GM10847 (cell line): ENCODE results near the gene ASB6.

Experiments
- POLR2A ChIP-seq: IDR thresholded peaks from 2 replicates; pipeline ENCODE4 v1.6.1; 2011; ENCODE audit not compliant: insufficient read length; ENCODE audit errors: extremely low read depth

The ASB6 gene

DNA sequence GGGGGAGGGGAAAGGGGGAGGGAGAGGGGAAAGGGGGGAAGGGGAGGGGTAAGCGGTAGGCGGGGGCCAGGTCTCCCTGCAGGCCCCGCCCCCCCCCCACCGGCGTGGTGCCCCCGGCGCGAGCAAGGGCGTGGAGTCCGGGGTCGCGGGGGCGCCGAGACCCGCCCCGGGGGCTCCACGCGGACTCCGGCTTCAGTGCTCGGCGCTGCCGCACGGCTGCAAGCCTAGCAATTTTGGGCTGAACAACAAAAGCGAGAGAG lies 31.8 kb downstream of the ASB6 start:
- TF ChIP-seq POLR2A = no peak

DNA sequence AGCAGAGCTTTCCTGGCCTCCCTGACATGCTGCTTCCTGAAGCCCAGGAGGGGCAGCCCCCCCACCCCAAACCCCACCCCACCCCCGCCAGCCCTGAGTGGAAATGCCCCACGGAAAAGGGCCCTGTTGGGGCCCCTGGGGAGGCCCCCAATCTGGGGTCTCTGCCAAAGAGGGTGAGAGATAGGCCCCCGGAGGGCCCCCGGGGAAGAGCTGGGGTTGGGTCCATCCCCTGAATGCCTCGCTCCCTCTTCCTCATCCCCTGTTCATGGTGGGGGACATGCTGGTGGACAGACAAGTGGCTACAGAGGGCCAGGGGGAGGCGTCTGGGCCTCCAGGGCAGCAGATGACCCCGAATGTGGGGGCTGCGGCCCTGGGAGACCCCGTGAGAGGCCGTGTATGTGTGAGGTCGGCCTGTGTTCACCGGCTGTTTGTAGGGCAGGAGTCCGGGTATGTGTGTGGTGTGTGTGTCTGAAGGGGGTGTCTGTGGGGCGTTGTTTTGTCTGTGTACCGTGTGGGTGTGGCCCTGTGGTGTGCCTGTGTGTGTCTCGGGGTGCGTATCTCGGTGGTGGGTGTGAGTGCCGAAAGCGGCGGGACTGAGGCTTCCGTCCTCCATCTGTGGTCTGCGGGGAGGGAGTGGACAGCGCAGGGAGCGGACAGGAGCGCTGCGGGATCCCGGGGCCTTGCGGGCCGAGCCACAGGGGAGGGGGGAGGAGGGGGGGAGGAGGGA lies 32.3 kb downstream of the ASB6 start:
- TF ChIP-seq POLR2A = no peak

DNA sequence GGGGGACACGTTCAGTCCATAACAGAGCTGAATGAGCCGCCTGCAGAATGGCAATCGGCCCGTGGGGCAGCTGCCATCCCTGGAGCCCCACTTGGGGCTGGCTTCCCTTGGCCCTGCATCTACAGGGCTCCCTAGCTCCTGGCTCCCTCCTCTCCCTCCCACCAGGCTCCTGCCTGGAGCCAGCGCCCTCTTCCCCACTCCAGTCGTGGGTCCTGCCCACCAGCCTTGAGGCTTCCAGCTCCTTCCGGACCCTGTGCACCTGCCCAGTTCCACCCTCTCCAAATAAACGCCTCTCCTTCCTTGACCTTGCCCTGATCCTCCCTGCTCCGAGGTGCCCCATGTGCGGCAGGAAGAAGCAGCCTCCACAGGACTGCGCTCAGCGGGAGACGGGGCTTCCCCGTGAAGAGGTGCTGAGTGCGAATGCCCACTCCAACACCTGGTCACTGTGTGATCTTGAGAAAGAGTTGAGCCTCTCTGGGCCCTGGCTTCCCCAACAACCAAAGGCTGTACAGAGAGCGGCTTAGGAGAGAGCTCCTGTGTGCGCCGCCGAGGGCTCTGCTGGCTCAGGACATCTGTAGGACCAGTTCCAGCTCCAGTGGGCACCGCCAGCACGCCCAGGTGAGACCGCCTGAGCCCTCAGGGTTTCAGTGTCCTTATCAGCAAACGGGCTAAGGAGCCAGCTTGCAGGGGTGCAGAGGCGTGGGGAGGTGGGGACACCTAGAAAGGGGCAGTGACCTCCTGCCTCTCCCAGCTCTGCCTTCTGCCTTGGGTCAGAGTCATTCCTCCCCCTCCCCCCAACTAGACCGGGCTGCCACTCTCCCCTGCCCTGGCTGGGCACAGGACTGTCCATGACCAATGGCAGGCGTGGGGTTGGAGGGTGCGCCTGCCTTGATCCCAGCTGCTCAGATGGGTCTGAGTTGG lies 33.1 kb downstream of the ASB6 start:
- TF ChIP-seq POLR2A = no peak

DNA sequence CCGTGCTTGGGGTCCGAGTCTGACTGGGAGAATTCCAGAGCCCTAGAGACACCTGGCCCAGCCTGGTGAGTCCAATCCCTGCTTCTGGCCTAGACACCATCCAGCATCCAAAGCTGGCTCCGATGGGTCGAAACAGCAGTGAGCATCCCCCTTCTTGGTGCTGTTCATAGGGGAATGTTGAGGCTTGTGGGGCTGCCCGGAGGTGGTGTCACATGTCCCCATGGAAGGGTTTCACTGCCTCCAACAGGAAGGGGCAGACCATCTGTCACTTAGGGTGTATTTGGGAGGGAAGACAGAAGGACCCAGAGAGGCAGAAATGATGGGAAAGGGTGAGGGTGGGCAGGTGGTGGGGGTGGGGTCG lies 34.9 kb downstream of the ASB6 start:
- TF ChIP-seq POLR2A = no peak

DNA sequence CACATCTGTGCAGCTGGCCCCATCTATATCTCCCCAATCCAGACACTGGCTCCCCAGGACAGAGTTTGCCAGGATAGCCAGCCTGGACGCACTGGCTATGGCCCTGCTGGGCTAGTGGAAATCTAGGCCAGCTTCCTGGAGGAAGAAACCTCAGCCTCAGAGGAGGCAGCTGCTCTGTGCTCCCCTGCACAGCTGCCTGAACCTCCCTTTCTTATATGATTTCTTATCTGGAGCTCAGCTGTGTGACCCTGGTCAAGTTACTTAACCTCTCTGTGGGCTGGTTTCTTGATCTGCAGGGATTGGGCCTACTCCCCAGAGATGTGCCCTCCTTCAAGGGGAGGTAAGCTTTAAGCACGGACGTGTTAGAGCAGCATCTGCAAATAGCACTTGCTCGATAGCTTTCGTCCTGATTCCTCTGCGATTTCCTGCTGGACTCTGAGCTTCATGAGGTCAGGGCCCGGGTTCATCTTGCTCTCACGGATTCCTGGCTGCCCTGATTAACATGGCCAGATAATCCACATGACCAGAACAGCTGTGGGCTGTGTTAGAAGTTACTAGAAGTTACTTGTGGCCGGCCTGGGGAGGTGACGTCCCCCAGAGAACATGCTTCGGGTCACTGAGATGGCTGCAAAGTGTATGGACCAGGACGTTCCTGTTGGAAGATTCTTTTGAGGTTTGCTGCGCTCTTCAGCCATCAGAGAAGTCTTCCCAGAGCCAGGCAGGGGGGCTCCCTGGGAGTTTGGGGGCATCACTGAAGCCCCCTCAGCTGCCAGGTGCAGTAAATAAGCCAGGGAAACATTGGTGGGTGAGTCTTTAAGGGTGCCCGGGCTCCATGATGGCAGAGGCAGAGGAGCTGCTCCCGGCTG lies 35.6 kb downstream of the ASB6 start:
- no peak for TF ChIP-seq POLR2A

DNA sequence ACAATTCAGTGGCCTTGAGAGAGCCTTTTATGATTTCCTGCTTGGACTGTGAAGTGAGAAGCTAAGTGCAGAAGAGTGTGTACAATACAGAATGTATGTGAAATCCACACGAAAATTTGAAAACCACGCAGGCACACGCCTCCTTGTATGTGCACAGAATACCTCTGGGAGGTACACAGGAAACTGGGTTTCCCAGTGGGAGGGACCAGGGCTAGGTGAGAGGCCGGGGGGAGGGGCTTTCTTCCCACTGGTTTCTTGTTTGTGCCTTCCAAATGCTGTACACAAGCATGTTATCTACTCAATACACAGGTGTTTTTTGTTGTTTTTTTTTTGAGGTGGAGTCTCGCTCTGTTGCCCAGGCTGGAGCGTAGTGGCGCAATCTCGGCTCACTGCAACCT lies 37.2 kb downstream of the ASB6 start:
- no peak for TF ChIP-seq POLR2A

DNA sequence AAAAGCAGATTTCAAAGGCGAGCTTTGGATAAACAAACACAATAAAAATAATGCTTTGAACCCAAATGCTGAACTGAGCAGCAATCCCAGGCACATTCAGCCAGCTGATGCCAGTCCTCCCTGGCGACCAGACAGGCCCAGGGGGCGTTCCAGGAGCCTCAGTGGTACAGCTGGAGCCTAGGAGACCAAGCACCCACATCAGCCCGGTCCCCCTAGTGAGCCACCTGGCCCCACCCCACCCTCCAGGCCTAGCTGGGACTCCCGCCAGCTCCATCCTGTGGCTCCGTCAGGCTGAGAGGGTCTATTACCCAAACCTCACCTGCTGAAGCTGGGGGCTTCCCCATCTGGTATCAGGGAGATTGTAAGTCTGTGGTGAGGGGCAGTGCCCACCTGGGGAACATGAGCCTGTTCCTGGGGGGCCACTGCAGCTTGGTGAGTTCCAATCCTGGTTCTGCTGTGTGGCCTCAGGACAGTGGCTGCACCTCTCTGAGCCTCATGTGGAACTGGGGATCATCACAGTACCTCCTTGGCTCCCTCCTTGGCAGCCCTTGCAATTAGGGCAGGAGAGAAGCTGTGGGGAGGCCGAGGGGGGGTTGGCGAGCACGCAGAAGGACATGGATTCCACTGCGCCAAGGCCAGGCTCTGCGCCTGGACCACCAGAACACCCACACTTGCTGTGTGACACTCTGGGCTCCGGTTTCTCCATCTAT lies 37.7 kb downstream of the ASB6 start:
- TF ChIP-seq POLR2A = no peak

DNA sequence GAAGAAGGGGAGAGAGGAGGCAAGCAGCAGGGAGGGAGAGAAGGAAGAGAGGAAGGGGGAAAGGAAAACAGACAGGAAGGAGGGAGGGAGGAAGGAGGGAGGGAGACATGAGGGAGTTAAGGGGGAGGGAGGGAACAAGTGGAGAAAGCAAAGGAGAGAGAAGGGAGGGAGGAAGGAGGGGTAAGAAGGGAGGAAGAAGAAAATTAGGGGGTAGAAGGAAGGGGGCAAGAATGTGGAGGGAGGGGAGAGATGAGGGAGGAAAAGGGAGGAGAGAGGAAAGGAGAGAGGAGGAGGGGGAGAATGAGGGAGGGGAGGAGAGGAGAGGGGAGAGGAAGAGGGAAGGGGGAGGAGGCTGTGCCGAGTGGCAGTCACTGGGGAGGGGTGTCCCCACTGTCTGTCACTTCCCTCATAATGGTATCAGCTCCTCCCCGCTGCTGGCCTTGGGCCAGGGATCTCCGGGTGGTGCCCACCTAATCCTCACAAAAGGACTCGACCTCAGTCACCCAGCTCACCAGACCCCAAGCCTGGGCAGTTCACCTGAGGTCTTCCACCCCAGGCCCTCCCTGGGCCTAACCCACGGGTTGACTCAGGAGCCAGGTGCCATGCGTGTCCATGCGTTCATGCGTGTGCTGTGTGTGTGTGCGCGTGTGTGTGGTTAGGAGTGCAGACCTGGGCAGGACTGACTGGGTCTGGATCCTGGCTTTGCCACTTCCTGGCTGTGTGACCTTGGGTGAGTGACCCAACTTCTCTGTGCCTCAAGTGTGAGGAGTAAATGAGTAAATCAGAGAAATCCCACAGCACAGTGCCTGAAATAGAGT lies 39.1 kb downstream of the ASB6 start:
- no peak for TF ChIP-seq POLR2A

DNA sequence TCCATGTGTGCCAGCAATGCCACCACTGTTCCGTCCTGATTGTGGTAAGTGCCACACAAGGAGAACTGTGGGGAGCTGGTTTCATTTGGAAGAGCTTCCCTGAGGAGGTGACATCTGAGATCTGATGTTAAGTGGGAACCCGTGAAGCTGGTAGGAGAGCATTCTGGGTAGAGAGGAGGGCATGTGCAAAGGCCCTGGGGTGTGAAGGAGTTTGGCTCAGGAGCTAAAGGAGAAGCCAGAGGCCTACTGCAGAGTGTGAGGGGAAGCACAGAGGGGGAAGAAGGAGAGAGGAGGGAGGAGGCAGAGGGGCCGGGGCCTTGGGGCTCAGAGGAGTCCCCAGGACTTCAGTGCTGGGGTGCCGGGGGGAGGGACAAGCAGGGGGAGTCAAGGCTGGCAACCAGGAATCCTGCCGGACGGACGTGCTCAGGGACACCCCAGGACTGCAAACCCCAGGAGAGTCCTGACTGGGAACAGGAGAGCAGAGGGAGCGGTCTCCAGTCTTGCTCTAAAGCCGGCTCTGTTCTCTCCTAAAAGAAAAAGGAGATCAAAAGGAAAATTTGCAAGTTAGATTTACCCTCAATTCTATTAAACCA lies 40.8 kb downstream of the ASB6 start:
- TF ChIP-seq POLR2A = no peak

DNA sequence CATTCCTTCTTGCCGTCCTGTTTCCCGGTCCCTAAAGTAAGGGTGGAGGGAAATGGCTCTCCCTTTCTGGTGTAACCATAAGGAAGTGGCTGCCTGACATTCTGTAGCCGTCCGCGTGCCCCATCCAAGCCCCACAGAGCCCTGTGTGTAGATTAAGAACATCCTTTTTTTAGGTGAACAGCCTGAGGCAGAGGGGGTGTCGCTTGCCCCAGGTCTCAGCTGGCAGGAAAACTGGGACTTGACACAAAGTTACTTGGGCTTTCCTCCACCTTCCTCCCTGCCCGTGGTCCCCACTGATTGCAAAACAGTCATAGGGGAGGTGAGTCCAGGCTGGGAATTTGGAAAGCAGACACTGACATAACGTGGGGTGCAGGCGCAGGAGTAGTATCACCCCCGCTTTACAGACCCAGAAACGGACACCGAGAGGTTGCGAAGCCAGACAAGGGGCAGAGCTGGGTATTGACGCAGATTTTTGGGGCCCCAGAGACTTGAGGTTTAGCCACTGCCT lies 43.8 kb downstream of the ASB6 start:
- no peak for TF ChIP-seq POLR2A

DNA sequence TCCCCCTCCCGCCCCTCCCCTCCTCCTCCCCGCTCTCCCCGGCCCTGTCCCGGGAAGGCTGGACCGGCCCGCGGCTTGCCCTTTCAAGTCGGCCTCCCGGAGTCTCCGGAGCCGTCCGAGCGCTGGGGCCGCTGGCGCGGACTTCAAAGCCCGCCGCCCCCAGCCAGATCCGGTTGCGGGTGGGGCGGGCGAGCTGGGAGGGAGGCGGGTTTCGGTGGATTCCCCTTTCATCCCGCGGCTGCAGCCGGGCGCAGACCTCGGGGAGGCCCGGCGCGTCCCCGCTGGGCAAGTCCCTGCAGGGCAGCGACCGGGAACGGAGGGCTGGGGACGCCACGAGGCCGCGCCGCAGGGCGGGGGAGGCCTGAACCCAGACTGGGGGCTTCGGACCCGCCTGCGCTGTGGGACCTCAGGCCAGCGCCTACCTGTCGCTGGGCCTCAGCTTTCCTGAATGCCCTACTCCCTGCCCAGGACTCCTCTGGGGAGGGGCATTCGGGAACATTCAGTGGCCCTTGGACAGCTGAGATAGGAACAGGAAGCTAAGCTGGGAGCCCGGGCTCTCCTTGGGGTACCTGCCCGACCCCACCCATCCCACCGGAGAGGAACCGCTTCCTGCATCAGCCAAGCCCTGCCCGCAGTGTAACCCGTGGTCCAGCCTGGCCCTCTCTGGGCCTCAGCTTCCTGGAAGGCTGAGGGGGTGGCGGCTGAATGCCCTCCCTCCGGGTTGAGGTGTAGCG lies 44.4 kb downstream of the ASB6 start:
- no peak for TF ChIP-seq POLR2A

DNA sequence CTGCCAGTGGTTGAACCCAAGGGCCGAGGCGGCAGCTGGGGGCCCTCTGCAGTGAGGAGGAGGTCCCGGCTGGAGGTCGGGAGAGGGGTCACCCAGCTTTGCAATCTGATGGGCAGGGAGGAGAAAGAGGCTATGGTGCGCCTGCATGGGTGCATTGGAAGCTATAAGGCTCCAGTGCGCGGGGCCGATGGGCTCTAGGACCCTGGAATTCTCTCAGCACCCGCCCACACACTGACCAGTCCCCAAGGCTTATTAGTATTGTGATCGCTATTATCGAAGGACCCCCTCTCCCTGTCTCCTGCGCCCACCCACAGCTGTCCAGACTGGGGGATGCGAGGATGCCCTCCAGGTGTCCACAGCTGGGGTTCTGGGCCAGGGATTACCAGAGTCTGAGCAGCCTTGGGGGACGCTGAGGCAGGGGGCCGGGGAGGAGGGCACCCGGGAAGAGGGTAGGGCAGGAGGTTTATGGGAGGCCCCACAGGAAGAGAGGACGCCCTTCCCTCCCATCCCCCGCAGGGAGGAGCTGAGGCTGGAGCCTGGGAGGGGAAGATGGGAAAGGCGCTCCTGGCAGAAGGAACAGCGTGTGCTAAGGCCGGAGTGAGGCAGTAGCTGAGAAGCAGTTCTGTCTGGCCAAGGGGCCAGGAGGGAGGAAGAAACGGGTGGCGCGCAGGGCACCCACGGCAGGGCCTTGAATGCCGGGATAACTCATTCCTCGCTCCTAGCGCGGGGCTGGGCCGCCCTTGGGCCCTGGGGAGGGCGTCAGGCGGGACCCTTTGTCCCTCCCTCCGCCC lies 45.2 kb downstream of the ASB6 start:
- TF ChIP-seq POLR2A = no peak
